A549 (cell line): ENCODE results near the gene OGFOD1.

ENCODE experiments used
- CEBPB ChIP-seq, 2 experiments: fragments of >200 bp in 1 of 2; sonication (Bioruptor Twin) in 1 of 2; formaldehyde crosslinking in 1 of 2; IDR thresholded peaks; 2 replicates each; pipeline ENCODE4 v1.6.1; 2012 to 2016
- CTCF ChIP-seq: fragments of >200 bp; sonication (Bioruptor Twin); formaldehyde crosslinking; IDR thresholded peaks from 3 replicates; pipeline ENCODE4 v1.5.1; 2016
- ELK1 ChIP-seq: fragments of 150-350 bp; IDR thresholded peaks from 2 replicates; pipeline ENCODE4 v1.6.1; 2014; ENCODE audit warnings: low read depth, mild to moderate bottlenecking, low read length
- JUN ChIP-seq, 2 experiments: fragments of >200 bp; sonication (Bioruptor Twin); formaldehyde crosslinking; IDR thresholded peaks; 2 replicates in 1 of 2; 3 replicates in 1 of 2; pipeline ENCODE4 v1.6.1; 2016 to 2017
- MAX ChIP-seq: IDR thresholded peaks from 2 replicates; pipeline ENCODE4 v1.6.1; 2012
- POLR2A ChIP-seq: IDR thresholded peaks from 2 replicates; pipeline ENCODE4 v1.6.1; 2012; ENCODE audit warnings: mild to moderate bottlenecking, low read length
- USF2 ChIP-seq: fragments of 450-650 bp; IDR thresholded peaks from 2 replicates; pipeline ENCODE4 v1.6.1; 2014; ENCODE audit warnings: antibody characterized with exemption

- TF ChIP-seq CEBPB (IDR thresholded peaks at IDR 0.05) (no peak), POLR2A (no peak), ELK1 (no peak), CTCF (no peak), JUN (IDR thresholded peaks at IDR 0.05) (no peak), USF2 (no peak), MAX (no peak)
Observed at GRCh38 chr16:56517206-56517605, 65.9 kb downstream of the OGFOD1 start.
